Sigmoid colon (tissue), 7 donors: ENCODE results near the gene P4HB. TPM values are rescaled to one million over a fixed set of nuclear protein-coding genes. Genes with fewer than 3 reads are reported as not detected.

Source experiments
- DNase-seq: peaks from one replicate; pipeline ENCODE4 v3.0.0-alpha.2; 2019
- H3K27ac ChIP-seq, 4 donors: fragments of 200-600 bp; sonication (generic); one replicate each; pipeline ENCODE4 v1.5.1; 2016 to 2019; ENCODE audit warnings: mild to moderate bottlenecking in 1 of 4
- H3K27me3 ChIP-seq, 3 donors: fragments of 200-600 bp; sonication (generic); one replicate each; pipeline ENCODE4 v1.5.1; 2019; ENCODE audit warnings: mild to moderate bottlenecking in 1 of 3
- H3K36me3 ChIP-seq, 4 donors: fragments of 200-600 bp; sonication (generic); one replicate each; pipeline ENCODE4 v1.5.1; 2016 to 2019
- H3K4me1 ChIP-seq, 4 donors: fragments of 200-600 bp; sonication (generic); one replicate each; pipeline ENCODE4 v1.5.1; 2017 to 2019
- H3K4me3 ChIP-seq, 4 donors: fragments of 200-600 bp; sonication (generic); one replicate each; pipeline ENCODE4 v1.5.1; 2017 to 2019; ENCODE audit warnings: mild to moderate bottlenecking in 2 of 4, moderate library complexity in 1 of 4
- H3K9me3 ChIP-seq, 4 donors: fragments of 200-600 bp in 3 of 4; sonication (generic) in 3 of 4; one replicate each; pipeline versions ENCODE4 v1.5.1 to v1.6.1; 2013 to 2019
- EP300 ChIP-seq, 4 donors: sonication (generic); formaldehyde crosslinking; IDR thresholded peaks; one replicate each; pipeline ENCODE4 v1.6.1; 2017; ENCODE audit warnings: antibody characterized with exemption in 4 of 4
- POLR2A ChIP-seq, 2 donors: fragments of 450-650 bp; IDR thresholded peaks; one replicate each; pipeline ENCODE4 v1.6.1; 2016; ENCODE audit warnings: antibody characterized with exemption in 2 of 2, mild to moderate bottlenecking in 2 of 2, moderate library complexity in 2 of 2
- POLR2AphosphoS5 ChIP-seq, 4 donors: sonication (generic); formaldehyde crosslinking; IDR thresholded peaks; one replicate each; pipeline ENCODE4 v1.6.1; 2017; ENCODE audit warnings: antibody characterized with exemption in 4 of 4
- WGBS, 2 donors: extraction: QIAGEN DNeasy Blood & Tissue Kit; methylation state at CpG; one replicate each; pipeline ENCODE4 v1.1.7; 2013; 5-methylcytosine and 5-hydroxymethylcytosine counted together
- intact Hi-C: fragments of 100-400 bp; cut with DNase I; formaldehyde crosslinking; loops from one replicate; pipeline ENCODE4 v1.15.1; 2023
- polyA plus RNA-seq, 3 donors: library from polyadenylated mRNA; stranded (reverse); fragments of 200-250 nt; gene quantifications; one replicate each; pipeline ENCODE4 v1.2.3, GENCODE V29; 2013
- total RNA-seq, 4 donors: library from RNA; depleted of rRNA; stranded (reverse); fragments of >200 nt; gene quantifications; one replicate each; pipeline ENCODE4 v1.1.0, GENCODE V29; 2016
- TF ChIP-seq, protein P1 (sequence below), 4 experiments: fragments of 450-650 bp in 3 of 4; fragments of 200-600 bp in 1 of 4; IDR thresholded peaks; one replicate each; pipeline ENCODE4 v1.5.1; 2016 to 2019; ENCODE audit warnings: antibody characterized with exemption in 4 of 4, mild to moderate bottlenecking in 3 of 4, moderate library complexity in 2 of 4
- donor health status: healthy with polysubstance abuse.
- donor health status: Bipolar disorder and iron deficiency.
- donor health status: healthy.

P4HB gene
- total and polyA plus RNA-seq, 7 donors = 153 to 750 (median 237) TPM

DNA sequence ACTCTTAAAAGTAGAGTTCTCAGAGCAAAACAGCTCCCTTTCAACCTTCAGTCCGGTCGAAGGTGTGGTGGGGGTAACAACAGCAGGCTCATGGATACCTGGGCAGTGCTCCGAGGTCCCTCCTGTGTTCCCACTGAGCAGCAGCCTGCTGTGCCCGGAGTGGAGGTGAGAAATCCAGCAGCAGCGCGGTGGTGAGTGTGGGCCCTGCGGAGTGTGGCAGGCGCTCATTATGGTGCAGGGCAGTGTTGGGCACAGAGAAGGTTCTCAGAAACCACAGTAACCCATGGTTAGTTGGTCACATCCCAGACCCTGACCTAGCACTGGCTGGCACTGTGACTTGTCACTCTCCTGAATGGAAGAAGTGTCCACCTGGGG lies 5.0 kb upstream of the P4HB start:
- H3K27ac ChIP-seq = peak overlapping the region in 2 of 4 donors; percentile 2 to 99
- H3K27me3 ChIP-seq = no peaks in the 10 kb centered on the region
- 62 to 89% methylated on average over 8 of the region's 8 CpGs for WGBS, 2 donors
- H3K4me1 ChIP-seq = peaks cover 0 to 70% (median 55%) of the 10 kb centered on the region in 4 donors
- intact Hi-C loops = no loop called here
- H3K9me3 ChIP-seq = no peaks in the 10 kb centered on the region
- TF ChIP-seq EP300 (IDR thresholded peaks at IDR 0.05) (no peak), POLR2A (IDR thresholded peaks at IDR 0.05) (no peak), POLR2AphosphoS5 (IDR thresholded peaks at IDR 0.05) (no peak)
- TF ChIP-seq, protein P1, sequence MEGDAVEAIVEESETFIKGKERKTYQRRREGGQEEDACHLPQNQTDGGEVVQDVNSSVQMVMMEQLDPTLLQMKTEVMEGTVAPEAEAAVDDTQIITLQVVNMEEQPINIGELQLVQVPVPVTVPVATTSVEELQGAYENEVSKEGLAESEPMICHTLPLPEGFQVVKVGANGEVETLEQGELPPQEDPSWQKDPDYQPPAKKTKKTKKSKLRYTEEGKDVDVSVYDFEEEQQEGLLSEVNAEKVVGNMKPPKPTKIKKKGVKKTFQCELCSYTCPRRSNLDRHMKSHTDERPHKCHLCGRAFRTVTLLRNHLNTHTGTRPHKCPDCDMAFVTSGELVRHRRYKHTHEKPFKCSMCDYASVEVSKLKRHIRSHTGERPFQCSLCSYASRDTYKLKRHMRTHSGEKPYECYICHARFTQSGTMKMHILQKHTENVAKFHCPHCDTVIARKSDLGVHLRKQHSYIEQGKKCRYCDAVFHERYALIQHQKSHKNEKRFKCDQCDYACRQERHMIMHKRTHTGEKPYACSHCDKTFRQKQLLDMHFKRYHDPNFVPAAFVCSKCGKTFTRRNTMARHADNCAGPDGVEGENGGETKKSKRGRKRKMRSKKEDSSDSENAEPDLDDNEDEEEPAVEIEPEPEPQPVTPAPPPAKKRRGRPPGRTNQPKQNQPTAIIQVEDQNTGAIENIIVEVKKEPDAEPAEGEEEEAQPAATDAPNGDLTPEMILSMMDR (IDR thresholded peaks at IDR 0.05) = no peak
- peaks cover 8 to 39% (median 18%) of the 10 kb centered on the region in 4 donors for H3K36me3 ChIP-seq
- no peak overlapping the region for H3K4me3 ChIP-seq
- no peak for DNase-seq

DNA sequence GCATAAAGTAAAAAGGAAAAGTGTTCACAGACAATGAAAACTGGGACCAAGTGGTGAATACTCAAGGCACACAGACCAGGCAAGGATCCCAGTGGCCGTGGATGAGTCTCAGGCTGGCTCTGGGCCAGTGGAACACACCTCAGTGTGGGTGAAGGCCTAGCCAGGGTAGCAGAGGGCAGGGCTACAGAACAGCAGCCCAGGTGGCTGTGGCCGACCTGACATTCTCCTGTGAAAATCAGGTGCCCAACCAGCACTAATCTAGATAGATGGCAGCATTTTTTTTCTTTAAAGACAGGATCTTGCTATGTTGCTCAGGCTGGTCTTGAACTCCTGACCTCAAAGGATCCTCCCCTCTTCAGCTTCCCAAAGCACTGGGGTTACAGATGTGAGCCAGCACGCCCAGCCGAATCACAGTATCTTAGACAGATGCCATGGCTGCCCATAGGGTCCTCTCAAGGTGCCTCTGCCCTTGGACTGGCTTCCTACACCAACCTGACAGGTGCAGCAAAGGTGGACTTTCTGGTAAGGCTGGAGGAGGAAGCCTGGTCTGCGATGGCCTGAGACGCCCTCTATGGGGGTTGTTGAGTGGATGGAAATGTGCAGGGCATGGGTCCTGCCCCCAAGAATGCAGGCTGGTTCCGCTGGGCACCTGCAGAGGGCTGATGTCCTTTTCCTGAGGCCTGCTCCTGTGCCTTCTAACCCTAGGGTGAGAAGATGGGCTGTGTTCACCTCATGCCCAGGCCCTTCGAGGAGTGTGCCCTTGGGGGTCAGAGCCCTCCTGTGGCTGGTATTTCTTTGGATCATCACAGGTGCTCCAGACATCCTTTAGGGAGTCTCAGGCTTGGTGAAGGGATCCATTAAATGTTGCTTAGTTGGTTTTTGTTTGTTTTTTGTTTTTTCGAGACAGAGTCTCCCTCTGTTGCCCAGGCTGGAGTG lies 3.8 kb upstream of the P4HB start:
- H3K4me3 ChIP-seq = no peak overlapping the region
- H3K27me3 ChIP-seq = no peaks in the 10 kb centered on the region
- H3K9me3 ChIP-seq = no peaks in the 10 kb centered on the region
- no peak for DNase-seq
- H3K4me1 ChIP-seq = peaks cover 0 to 67% (median 51%) of the 10 kb centered on the region in 4 donors
- peak overlapping the region in 1 of 4 donors; percentile 19 for H3K27ac ChIP-seq
- 75 to 85% methylated on average over 9 of the region's 9 CpGs for WGBS, 2 donors
- intact Hi-C loops = loop anchor here (5.0 kb wide), 1 partner anchor 42 kb away; no protein-coding TSS in a partner anchor
- TF ChIP-seq POLR2AphosphoS5 (IDR thresholded peaks at IDR 0.05) (no peak), EP300 (IDR thresholded peaks at IDR 0.05) (no peak), POLR2A (IDR thresholded peaks at IDR 0.05) (no peak)
- TF ChIP-seq, protein P1 (IDR thresholded peaks at IDR 0.05) = no peak
- peaks cover 8 to 36% (median 11%) of the 10 kb centered on the region in 4 donors for H3K36me3 ChIP-seq

DNA sequence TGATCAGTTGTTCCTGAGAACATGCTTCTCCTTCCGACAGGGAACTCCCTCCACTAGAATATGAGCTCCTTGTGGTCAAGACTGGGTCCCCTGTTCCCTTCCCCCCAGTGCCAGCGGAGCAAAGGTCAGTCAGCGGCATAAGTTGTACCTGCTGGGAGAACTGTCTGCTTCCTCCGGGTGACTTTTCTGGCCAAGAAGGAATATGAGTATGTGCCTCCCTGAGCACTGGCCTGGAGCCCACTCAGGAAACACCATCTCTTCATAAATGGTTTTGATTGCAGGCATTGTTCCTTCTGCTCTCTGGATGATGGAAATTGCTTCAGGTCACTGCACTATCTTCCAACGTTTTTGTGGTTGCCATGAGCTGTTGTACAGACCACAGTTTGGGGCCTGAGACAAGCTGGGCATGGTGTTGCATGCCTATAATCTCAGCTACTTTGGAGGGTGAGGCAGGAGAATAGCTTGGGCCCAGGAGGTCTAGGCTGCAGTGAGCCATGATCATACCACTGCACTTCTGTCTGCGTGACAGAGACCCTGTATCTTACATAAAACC lies 2.9 kb upstream of the P4HB start:
- DNase-seq = no peak
- intact Hi-C loops = loop anchor here (5.0 kb wide), 1 partner anchor 41 kb away; no protein-coding TSS in a partner anchor
- 80 to 90% methylated on average over 6 of the region's 6 CpGs for WGBS, 2 donors
- peaks cover under 1 to 36% (median 2%) of the 10 kb centered on the region in 4 donors for H3K36me3 ChIP-seq
- no peaks in the 10 kb centered on the region for H3K9me3 ChIP-seq
- H3K27me3 ChIP-seq = no peaks in the 10 kb centered on the region
- H3K27ac ChIP-seq = no peak overlapping the region
- TF ChIP-seq POLR2A (IDR thresholded peaks at IDR 0.05) = no peak
- no peak for TF ChIP-seq POLR2AphosphoS5 (IDR thresholded peaks at IDR 0.05)
- TF ChIP-seq EP300 (IDR thresholded peaks at IDR 0.05) = no peak
- TF ChIP-seq, protein P1 (IDR thresholded peaks at IDR 0.05) = no peak
- H3K4me3 ChIP-seq = no peak overlapping the region
- H3K4me1 ChIP-seq = peaks cover 0 to 67% (median 51%) of the 10 kb centered on the region in 4 donors

DNA sequence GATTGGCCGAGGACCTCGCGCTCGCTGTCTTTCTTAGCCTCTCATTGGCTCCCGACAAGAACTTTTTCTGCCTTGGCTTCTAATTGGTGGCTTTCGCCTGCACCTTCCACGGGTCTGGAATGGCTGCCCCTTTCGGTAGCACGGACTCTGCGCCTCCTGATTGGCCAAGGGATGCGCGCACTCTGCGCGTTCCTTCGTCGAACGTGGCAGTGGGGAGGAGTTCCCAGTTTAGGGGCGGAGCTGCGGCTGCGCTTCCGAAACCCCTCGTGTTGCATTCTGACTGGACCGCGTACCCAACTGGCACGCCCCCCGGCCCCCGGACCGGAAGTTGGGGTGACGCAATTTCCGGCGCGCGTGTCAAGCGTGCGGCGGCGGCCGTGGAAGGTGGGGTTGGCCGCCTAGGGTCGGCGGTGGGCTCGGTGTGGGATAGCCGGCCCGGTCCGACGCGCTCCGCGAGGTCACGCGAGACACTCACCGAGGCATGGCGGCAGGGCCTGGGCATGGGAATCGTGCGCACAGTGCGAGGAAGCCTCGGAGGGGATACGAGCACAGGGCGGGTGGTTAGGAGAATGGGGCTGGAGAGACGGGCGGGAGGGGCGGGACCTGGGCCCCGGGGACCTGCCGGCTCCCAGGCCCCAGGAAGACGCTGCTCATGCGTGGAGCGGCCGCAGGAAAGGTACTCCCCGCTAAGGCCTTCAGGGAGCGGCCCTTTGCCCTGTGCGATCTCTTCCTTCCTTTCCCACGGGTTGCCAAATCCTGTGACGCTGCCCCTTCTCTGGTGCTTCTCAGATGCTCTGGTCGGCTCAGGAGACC lies 627 bp upstream of the P4HB start:
- Histone ChIP-seq H3K27ac (peak overlapping the region; percentile 94 to 99 (median 96)), H3K27me3 (no peaks in the 10 kb centered on the region), H3K4me3 (peak overlapping the region; percentile 75 to 95 (median 89)), H3K4me1 (peaks cover 0 to 60% (median 35%) of the 10 kb centered on the region in 4 donors), H3K9me3 (no peaks in the 10 kb centered on the region), H3K36me3 (peaks cover 0 to 51% (median 9%) of the 10 kb centered on the region in 4 donors)
- 0% methylated on average over 74 of the region's 74 CpGs for WGBS, 2 donors
- TF ChIP-seq POLR2A (IDR thresholded peaks at IDR 0.05) (peak; percentile 95 to 99), POLR2AphosphoS5 (IDR thresholded peaks at IDR 0.05) (peak; percentile 100), EP300 (IDR thresholded peaks at IDR 0.05) (peak in 2 of 4 donors; percentile 51 to 54)
- TF ChIP-seq, protein P1 (IDR thresholded peaks at IDR 0.05) = peak in 1 of 4 experiments; percentile 19
- intact Hi-C loops = loop anchor here (5.0 kb wide), 1 partner anchor 39 kb away; no protein-coding TSS in a partner anchor
- DNase-seq = peak; percentile 100
